NCI-H526 (cell line): ENCODE measurements around the gene DNMT1.
"Not testable (repeated sequence)": the region's sequence is repeated elsewhere in the genome, so short reads cannot be mapped to it uniquely, and the experiment has no call there.

ENCODE experiments used
- DNase-seq, 2 experiments: peaks; one replicate each; lab custom pipeline; 2025; lab: John Stamatoyannopoulos, UW

Gene DNMT1

GRCh38 chr19:10194500-10195198, at the start of gene DNMT1:
Gene DNMT1 (minus strand): TSS chr19:10194953. CDS start chr19:10194899, 54 bp downstream.
- DNase-seq, result peak; percentile 73 to 91

- DNase-seq, result no peak
Observed at GRCh38 chr19:10243606-10244005, 48.9 kb upstream of the DNMT1 start.

GRCh38 chr19:10241826-10242449, 47.2 kb upstream of the DNMT1 start:
- not testable (repeated sequence) for DNase-seq

GRCh38 chr19:10238172-10238783, 43.5 kb upstream of the DNMT1 start:
- DNase-seq, result peak in 1 of 2 experiments; percentile 23

- DNase-seq, result no peak
Observed at GRCh38 chr19:10237702-10238101, 42.9 kb upstream of the DNMT1 start.

GRCh38 chr19:10235409-10235808, 40.7 kb upstream of the DNMT1 start:
- DNase-seq, result not testable (repeated sequence)

GRCh38 chr19:10235003-10235402, 40.2 kb upstream of the DNMT1 start:
- DNase-seq, result no peak

- DNase-seq, result no peak
Observed at GRCh38 chr19:10233946-10234345, 39.2 kb upstream of the DNMT1 start.

- no peak for DNase-seq
Observed at GRCh38 chr19:10231612-10232228, 37.0 kb upstream of the DNMT1 start.

GRCh38 chr19:10230861-10231611, 36.3 kb upstream of the DNMT1 start, which contains the start of gene S1PR2:
Gene S1PR2 (minus strand): TSS chr19:10231331. CDS start chr19:10224905, 6,426 bp downstream.
- DNase-seq, result peak in 1 of 2 experiments; percentile 76

- DNase-seq, result no peak
Observed at GRCh38 chr19:10230173-10230860, 35.6 kb upstream of the DNMT1 start.

GRCh38 chr19:10228920-10229319, 34.2 kb upstream of the DNMT1 start:
- DNase-seq, result peak in 1 of 2 experiments; percentile 58

- no peak for DNase-seq
Observed at GRCh38 chr19:10228393-10228792, 33.6 kb upstream of the DNMT1 start.

- DNase-seq, result no peak
Observed at GRCh38 chr19:10227026-10227971, 32.5 kb upstream of the DNMT1 start.

- no peak for DNase-seq
Observed at GRCh38 chr19:10226376-10227025, 31.7 kb upstream of the DNMT1 start.

- no peak for DNase-seq
Observed at GRCh38 chr19:10226021-10226375, 31.2 kb upstream of the DNMT1 start.

- DNase-seq, result no peak
Observed at GRCh38 chr19:10224337-10224736, 29.6 kb upstream of the DNMT1 start.

GRCh38 chr19:10223488-10224213, 28.9 kb upstream of the DNMT1 start:
- no peak for DNase-seq
